HepG2 (cell line): ENCODE measurements around the gene MEF2A. TPM values are rescaled to one million over a fixed set of nuclear protein-coding genes. Genes with fewer than 3 reads are reported as not detected.
A peak's percentile ranks its signal among the peaks of the same experiment; 100 is the strongest.

Source experiments
- ATAC-seq: fragments of 200-7000 bp; cut with Tn5 transposase; 3 replicates; pipeline ENCODE4 v1.9.1; 2020; ENCODE audit warnings: mild to moderate bottlenecking, moderate library complexity
- BruUV-seq: library from RNA; stranded (reverse); fragments of 400-500 nt; replicated peaks from 2 replicates; lab custom pipeline; 2021; lab: Mats Ljungman, UMichigan
- CTCF ChIA-PET: fragments of 300-600 bp; formaldehyde crosslinking; extraction: SDS; loops from one replicate; lab custom pipeline; 2021; ENCODE audit warnings: low total read pairs, inconsistent platforms, low intra/inter-chr PET ratio; lab: Yijun Ruan, JAX
- POLR2A ChIA-PET: fragments of 350-600 bp; sonication (Branson Sonifier 250); formaldehyde crosslinking; loops from one replicate; lab custom pipeline; 2020; ENCODE audit warnings: antibody characterized with exemption, inconsistent platforms; lab: Yijun Ruan, JAX
- DNase-seq: peaks from one replicate; pipeline ENCODE4 v3.0.0-alpha.2; 2015; ENCODE audit warnings: low spot score
- FAIRE-seq: peaks from 3 replicates; lab custom pipeline; 2011; peaks lifted over from hg19 to GRCh38; lab: Jason Lieb, UNC
- H2AFZ ChIP-seq: one replicate; pipeline ENCODE4 v1.6.1; 2011; ENCODE audit warnings: low read length, inconsistent platforms
- H3K27ac ChIP-seq: fragments of 300-600 bp; 3 replicates; pipeline ENCODE4 v1.8.0; 2011; ENCODE audit warnings: mixed run types, mild to moderate bottlenecking, mixed read lengths, low read length, inconsistent platforms; ENCODE audit not compliant: insufficient read depth; ENCODE audit errors: extremely low read length
- H3K27me3 ChIP-seq, 2 experiments: fragments of 200-600 bp in 1 of 2; 2 replicates in 1 of 2; 3 replicates in 1 of 2; pipeline versions ENCODE4 v1.6.0 to v1.8.0; 2011; ENCODE audit warnings: low read length in 2 of 2, mild to moderate bottlenecking in 2 of 2, moderate library complexity in 2 of 2, inconsistent platforms in 1 of 2; ENCODE audit not compliant: insufficient read depth in 2 of 2, control insufficient read depth in 1 of 2
- H3K36me3 ChIP-seq, 2 experiments: fragments of 200-600 bp in 1 of 2; replicated peaks in 1 of 2; 2 replicates in 1 of 2; 3 replicates in 1 of 2; pipeline versions ENCODE4 v1.5.1 to v1.8.0; 2011; ENCODE audit warnings: low read length in 2 of 2, inconsistent platforms in 1 of 2; ENCODE audit not compliant: insufficient read depth in 2 of 2, control insufficient read depth in 1 of 2
- H3K4me1 ChIP-seq: 2 replicates; pipeline ENCODE4 v1.5.1; 2012; ENCODE audit warnings: low read length, inconsistent platforms; ENCODE audit not compliant: insufficient read depth
- H3K4me2 ChIP-seq: 2 replicates; pipeline ENCODE4 v1.6.0; 2011; ENCODE audit warnings: low read depth, low read length, inconsistent platforms
- H3K4me3 ChIP-seq, 3 experiments: fragments of 200-600 bp in 1 of 3; sonication (generic), shearing (Covaris generic) in 1 of 3; replicated peaks in 1 of 3; 2 replicates each; pipeline ENCODE4 v1.5.1; 2011 to 2016; ENCODE audit warnings: low read length in 3 of 3, inconsistent platforms in 2 of 3, low read depth in 2 of 3, mild to moderate bottlenecking in 2 of 3, control low read depth in 1 of 3, mixed read lengths in 1 of 3; ENCODE audit not compliant: insufficient read depth in 1 of 3
- H3K79me2 ChIP-seq: one replicate; pipeline ENCODE4 v1.6.1; 2011; ENCODE audit warnings: low read length, inconsistent platforms; ENCODE audit not compliant: insufficient read depth
- H3K9ac ChIP-seq: 2 replicates; pipeline ENCODE4 v1.6.0; 2011; ENCODE audit warnings: mild to moderate bottlenecking, low read depth, low read length, inconsistent platforms; ENCODE audit not compliant: insufficient read depth
- H3K9me3 ChIP-seq: 2 replicates; pipeline ENCODE4 v1.5.1; 2012; ENCODE audit warnings: mild to moderate bottlenecking, low read length
- H4K20me1 ChIP-seq: 2 replicates; pipeline ENCODE4 v1.6.0; 2011; ENCODE audit warnings: inconsistent platforms, mild to moderate bottlenecking, low read length, moderate library complexity; ENCODE audit not compliant: insufficient read depth
- TFDP2 ChIP-seq: sonication (generic); formaldehyde crosslinking; IDR thresholded peaks from 2 replicates; pipeline ENCODE4 v1.4.0; 2020; ENCODE audit warnings: missing genetic modification reagents
- ZBTB3 ChIP-seq: sonication (generic); formaldehyde crosslinking; IDR thresholded peaks from 2 replicates; pipeline ENCODE4 v1.4.0; 2020; ENCODE audit warnings: low read depth, mild to moderate bottlenecking, moderate library complexity, missing genetic modification reagents, borderline replicate concordance
- ZNF646 ChIP-seq: sonication (generic); formaldehyde crosslinking; IDR thresholded peaks from 2 replicates; pipeline ENCODE4 v1.9.0; 2021; ENCODE audit warnings: mild to moderate bottlenecking, missing genetic modification reagents
- WGBS: methylation state at CpG from one replicate; pipeline ENCODE4 v1.1.6; 2017; ENCODE audit warnings: low lambda C conversion rate; 5-methylcytosine and 5-hydroxymethylcytosine counted together
- in situ Hi-C: cut with HindIII; loops from 2 replicates; pipeline ENCODE4 v1.10.0; 2017; ENCODE audit warnings: low pct_unique_long_range_greater_than_20kb; ENCODE audit not compliant: extremely low pct_ligation_motif_present
- intact Hi-C: fragments of 100-400 bp; cut with micrococcal nuclease; formaldehyde crosslinking; loops from one replicate; pipeline ENCODE4 v1.10.0; 2022; ENCODE audit not compliant: unreplicated experiment
- polyA plus RNA-seq, 8 experiments: library from polyadenylated mRNA; depleted of rRNA in 3 of 8; stranded (reverse) in 7 of 8; unstranded in 1 of 8; fragments of >200 nt; fragmentation: Illumina TruSeq in 4 of 8; extraction: Trizol in 4 of 8; gene quantifications; 2 replicates each; pipeline versions ENCODE4 v1.2.1 to v1.2.3, GENCODE V29; 2011 to 2016; ENCODE audit warnings: low read depth in 4 of 8, missing spikeins in 1 of 8, mixed read lengths in 1 of 8; ENCODE audit not compliant: insufficient read depth in 1 of 8
- total RNA-seq, 5 experiments: library from RNA; depleted of rRNA; stranded (reverse); fragments of >200 nt; fragmentation: Illumina TruSeq; extraction: Trizol; gene quantifications; 2 replicates each; pipeline ENCODE4 v1.2.3, GENCODE V29; 2016; ENCODE audit warnings: low read depth in 1 of 5
- TF ChIP-seq, protein P1 (sequence below): sonication (generic); formaldehyde crosslinking; IDR thresholded peaks from 2 replicates; pipeline ENCODE4 v1.5.0; 2020; ENCODE audit warnings: mild to moderate bottlenecking, missing genetic modification reagents, moderate library complexity

The MEF2A gene
- total and polyA plus RNA-seq, 2 of the 13 experiments (the other 11 are each of a cell fraction or from before 2014, with no cell fraction given), result 15.2 to 24.4 TPM

GRCh38 chr15:99744142-99744541 is 178.4 kb downstream of the MEF2A start:
- peak overlapping the region; percentile 69 for H2AFZ ChIP-seq
- ATAC-seq, result peak; percentile 72
- H3K4me3 ChIP-seq, result no peak overlapping the region
- no peak overlapping the region for H3K27ac ChIP-seq
- H3K79me2 ChIP-seq, result no peaks in the 10 kb centered on the region
- POLR2A ChIA-PET, result no interaction called here
- no peaks in the 10 kb centered on the region for H3K9me3 ChIP-seq
- TF ChIP-seq, protein P1, sequence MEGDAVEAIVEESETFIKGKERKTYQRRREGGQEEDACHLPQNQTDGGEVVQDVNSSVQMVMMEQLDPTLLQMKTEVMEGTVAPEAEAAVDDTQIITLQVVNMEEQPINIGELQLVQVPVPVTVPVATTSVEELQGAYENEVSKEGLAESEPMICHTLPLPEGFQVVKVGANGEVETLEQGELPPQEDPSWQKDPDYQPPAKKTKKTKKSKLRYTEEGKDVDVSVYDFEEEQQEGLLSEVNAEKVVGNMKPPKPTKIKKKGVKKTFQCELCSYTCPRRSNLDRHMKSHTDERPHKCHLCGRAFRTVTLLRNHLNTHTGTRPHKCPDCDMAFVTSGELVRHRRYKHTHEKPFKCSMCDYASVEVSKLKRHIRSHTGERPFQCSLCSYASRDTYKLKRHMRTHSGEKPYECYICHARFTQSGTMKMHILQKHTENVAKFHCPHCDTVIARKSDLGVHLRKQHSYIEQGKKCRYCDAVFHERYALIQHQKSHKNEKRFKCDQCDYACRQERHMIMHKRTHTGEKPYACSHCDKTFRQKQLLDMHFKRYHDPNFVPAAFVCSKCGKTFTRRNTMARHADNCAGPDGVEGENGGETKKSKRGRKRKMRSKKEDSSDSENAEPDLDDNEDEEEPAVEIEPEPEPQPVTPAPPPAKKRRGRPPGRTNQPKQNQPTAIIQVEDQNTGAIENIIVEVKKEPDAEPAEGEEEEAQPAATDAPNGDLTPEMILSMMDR, result peak; percentile 31
- no peak for TF ChIP-seq TFDP2 (CRISPR knock-in tag)
- TF ChIP-seq, all 625 proteins: peak for 1
- in situ Hi-C loops, result no loop called here
- intact Hi-C loops, result no loop called here
- DNase-seq (no peak), FAIRE-seq (no peak)
- 75% methylated on average over 1 of the region's 7 CpGs for WGBS
- H4K20me1 ChIP-seq, result no peaks in the 10 kb centered on the region
- BruUV-seq, result no TSS peak
- no peak overlapping the region for H3K9ac ChIP-seq
- H3K4me2 ChIP-seq, result peak overlapping the region; percentile 33; the same call in 1 of the 2 replicates
- H3K36me3 ChIP-seq, result no peaks in the 10 kb centered on the region
- H3K4me1 ChIP-seq, result peaks cover 8% of the 10 kb centered on the region
- peaks cover 3 to 16% of the 10 kb centered on the region in 2 experiments for H3K27me3 ChIP-seq
- CTCF ChIA-PET, result no interaction called here

DNA sequence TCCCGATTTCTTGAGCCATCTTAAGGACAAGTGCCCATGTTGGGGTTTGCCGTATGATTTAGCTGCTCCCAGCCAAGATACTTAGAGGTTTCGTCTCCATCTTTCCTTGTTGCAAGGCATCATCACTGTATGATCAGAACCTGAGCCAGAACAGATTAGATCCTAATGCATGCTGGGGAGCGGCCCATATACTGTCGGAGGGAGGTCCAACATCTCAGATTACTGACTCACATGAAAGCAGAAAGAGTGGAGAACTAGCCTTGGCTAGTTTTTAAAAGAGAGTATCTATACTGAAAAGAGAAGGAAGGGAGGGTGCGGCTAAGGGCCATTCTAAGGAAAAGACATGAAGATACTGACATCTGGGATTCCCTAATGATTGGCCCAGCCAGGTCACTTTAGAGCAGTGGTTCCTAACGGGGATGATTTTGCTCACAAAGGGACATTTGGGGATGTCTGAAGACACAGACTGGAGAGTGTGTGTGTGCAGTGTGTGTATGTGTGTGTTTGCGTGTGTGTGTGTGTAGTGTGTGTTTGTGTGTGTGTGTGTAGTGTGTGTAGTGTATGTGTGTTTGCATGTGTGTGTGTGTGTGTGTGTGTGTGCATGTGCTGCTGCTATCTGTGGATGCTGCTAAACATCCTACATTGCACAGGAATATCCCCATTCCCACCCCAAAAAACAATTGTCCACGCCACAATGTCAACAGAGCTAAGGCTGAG is 179.7 kb downstream of the MEF2A start:
- Histone ChIP-seq H3K79me2 (no peaks in the 10 kb centered on the region), H4K20me1 (no peaks in the 10 kb centered on the region), H3K4me3 (no peak overlapping the region), H2AFZ (no peak overlapping the region), H3K27me3 (peaks cover 3 to 22% of the 10 kb centered on the region in 2 experiments), H3K27ac (no peak overlapping the region), H3K4me1 (peaks cover 17% of the 10 kb centered on the region)
- no TSS peak for BruUV-seq
- no peak for DNase-seq
- CTCF ChIA-PET, result no interaction called here
- FAIRE-seq, result no peak
- WGBS, result 59% methylated on average over 9 of the region's 9 CpGs
- intact Hi-C loops, result no loop called here
- TF ChIP-seq ZBTB3 (no peak), ZNF646 (CRISPR knock-in tag) (peak; percentile 63; the same call in 1 of the 2 replicates)
- TF ChIP-seq, all 625 proteins: peak for 1
- ATAC-seq, result no peak
- no peaks in the 10 kb centered on the region for H3K36me3 ChIP-seq
- in situ Hi-C loops, result no loop called here
- H3K9ac ChIP-seq, result no peak overlapping the region
- POLR2A ChIA-PET, result no interaction called here
- H3K4me2 ChIP-seq, result no peak overlapping the region
- no peaks in the 10 kb centered on the region for H3K9me3 ChIP-seq
